DND-41 (cell line): ENCODE measurements around the gene ZNF519.
"Not testable (repeated sequence)": the region's sequence is repeated elsewhere in the genome, so short reads cannot be mapped to it uniquely, and the experiment has no call there.

Experiments used
- EZH2 ChIP-seq: IDR thresholded peaks from 3 replicates; pipeline ENCODE4 v1.6.1; 2012; ENCODE audit warnings: borderline replicate concordance, low read depth, mild to moderate bottlenecking, moderate library complexity, low read length, inconsistent platforms; ENCODE audit not compliant: severe bottlenecking
- TF ChIP-seq, protein P1 (sequence below): IDR thresholded peaks from 2 replicates; pipeline ENCODE4 v1.5.1; 2012; ENCODE audit warnings: borderline replicate concordance, low read length, moderate library complexity, mild to moderate bottlenecking; ENCODE audit not compliant: poor library complexity, severe bottlenecking; ENCODE audit errors: extremely low read depth

GRCh38 chr18:14173116-14173951 is 41.1 kb upstream of the ZNF519 start:
- TF ChIP-seq, protein P1, sequence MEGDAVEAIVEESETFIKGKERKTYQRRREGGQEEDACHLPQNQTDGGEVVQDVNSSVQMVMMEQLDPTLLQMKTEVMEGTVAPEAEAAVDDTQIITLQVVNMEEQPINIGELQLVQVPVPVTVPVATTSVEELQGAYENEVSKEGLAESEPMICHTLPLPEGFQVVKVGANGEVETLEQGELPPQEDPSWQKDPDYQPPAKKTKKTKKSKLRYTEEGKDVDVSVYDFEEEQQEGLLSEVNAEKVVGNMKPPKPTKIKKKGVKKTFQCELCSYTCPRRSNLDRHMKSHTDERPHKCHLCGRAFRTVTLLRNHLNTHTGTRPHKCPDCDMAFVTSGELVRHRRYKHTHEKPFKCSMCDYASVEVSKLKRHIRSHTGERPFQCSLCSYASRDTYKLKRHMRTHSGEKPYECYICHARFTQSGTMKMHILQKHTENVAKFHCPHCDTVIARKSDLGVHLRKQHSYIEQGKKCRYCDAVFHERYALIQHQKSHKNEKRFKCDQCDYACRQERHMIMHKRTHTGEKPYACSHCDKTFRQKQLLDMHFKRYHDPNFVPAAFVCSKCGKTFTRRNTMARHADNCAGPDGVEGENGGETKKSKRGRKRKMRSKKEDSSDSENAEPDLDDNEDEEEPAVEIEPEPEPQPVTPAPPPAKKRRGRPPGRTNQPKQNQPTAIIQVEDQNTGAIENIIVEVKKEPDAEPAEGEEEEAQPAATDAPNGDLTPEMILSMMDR = not testable (repeated sequence)
- not testable (repeated sequence) for TF ChIP-seq EZH2
